ENCODE results near the gene FAM168A.

Gene FAM168A

DNA sequence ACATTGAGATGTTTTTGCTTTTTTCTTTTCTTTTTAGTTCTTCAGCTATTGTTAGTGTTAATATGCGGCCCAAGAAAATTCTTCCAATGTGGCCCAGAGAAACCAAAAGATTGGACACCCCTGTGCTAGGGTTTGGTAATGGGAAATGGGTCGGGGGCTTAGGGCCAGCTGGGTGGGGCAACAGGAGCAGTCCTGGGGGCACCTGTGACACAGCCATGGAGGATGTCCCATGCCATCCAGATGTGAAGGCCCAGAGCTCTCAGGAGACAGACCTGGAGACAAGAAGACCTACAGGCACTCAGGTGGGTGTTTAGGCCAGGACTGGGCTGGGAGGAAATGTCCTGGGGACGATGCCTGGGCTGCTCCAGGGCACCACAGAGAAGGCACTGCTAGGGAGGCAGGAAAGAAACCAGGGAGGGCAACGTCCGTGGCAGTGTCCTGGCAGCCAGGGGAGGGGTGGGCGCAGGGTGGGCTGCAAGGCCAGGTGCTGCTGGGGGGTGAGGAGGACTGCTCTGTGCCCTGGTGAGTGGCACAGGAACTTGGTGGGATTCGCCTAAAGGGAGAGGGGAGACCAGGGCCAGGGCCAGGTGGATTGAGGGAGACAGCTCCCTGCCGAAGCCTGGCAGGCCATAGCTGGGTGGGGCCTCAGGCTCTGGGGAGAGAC lies 200.3 kb downstream of the FAM168A start:
- no peak for DNase-seq

DNA sequence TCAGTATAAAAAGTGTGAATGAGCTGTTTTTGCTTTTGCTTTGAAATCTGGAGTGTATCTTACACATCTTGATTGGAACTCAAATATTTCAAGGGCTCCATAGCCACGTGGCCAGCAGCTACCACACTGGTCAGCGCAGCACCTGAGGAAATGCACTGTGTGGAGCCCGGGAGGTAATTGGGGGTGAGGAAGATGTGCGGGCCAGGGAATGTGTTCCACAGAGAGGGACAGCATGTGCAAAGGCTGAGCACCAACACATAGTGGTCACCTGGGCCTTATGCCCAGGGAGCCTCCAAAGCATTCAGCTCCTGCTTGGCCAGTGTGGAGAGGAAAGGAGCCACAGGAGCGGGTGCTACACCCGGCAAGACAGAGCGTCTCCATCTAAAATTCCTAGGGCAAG lies 200.9 kb downstream of the FAM168A start:
- no peak for DNase-seq

DNA sequence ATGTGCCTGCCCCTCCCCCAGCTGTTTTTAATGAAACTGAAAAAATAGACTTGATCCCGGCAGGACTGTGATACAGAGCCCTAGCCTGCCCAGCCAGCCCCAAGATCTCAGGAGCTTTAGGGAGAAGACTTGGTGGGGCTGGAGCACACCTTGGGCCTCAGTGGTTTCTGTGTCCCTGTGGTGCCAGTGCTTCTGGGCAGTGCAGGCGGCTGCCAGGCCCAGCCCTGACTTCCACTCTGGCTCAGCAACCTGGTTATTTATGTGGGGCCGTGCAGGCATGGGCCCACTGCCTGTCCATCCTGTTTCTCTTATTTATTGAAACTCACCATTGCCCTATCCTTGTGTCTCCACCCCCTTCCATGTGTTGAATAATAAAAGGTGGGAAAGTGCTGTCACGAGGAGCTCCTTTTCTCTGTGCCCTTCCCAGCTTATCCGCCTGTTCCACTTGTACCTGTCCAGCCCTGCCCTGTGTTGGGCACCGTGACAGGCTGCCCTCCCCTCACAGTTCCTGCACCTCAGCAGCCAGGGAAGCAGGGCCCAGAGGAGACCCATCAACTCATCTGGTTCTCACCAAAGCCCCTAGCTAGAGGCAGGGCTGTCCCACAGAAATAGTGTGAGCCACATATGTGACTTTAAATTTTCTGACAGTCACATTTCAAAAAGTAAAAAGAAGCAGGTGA lies 201.5 kb downstream of the FAM168A start:
- DNase-seq: no peak

DNA sequence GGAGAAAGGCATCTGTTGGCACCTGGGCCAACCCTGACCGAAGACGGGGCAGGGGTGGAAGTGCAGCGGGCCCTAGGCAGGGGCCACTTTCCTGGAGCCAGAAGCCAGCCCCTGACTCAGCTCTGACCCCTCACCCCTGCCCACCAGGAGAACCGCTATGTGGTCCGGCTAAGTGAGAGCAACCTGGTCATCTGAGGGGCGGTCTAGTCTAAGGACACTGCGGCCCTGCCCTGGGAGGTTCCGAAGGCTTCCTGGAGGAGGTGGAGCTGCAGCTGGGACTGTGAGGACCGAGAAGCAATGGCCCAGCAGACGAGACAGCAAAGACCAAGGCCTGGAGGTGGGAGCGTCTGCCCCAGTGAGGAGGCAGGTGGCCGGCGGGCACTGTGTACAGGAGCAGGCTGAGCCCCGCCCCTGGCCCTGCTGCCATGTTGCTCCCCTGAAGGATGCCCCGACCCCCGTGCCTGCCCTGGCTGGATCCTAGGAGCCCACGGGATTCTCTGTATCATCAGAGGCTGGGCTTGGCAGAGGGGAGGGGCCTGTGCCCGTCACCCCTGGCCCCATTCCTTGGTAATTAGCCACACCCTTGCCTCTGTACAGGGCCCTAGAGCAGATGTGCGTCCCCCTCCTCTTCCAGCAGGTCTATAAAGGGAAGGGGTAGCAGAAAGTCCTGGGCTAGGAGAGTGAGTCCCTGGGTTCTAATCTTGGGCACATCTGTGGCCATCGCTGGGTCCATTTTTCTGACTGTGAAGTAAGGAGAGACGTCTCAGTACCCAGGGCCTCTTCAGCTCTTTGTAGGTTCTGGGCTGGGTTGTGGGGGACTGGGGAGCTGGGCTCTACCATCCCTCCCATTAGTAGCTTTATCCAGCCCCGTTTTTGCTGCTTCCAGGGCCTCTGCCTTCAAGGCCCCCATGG lies 202.4 kb downstream of the FAM168A start:
- DNase-seq: no peak

DNA sequence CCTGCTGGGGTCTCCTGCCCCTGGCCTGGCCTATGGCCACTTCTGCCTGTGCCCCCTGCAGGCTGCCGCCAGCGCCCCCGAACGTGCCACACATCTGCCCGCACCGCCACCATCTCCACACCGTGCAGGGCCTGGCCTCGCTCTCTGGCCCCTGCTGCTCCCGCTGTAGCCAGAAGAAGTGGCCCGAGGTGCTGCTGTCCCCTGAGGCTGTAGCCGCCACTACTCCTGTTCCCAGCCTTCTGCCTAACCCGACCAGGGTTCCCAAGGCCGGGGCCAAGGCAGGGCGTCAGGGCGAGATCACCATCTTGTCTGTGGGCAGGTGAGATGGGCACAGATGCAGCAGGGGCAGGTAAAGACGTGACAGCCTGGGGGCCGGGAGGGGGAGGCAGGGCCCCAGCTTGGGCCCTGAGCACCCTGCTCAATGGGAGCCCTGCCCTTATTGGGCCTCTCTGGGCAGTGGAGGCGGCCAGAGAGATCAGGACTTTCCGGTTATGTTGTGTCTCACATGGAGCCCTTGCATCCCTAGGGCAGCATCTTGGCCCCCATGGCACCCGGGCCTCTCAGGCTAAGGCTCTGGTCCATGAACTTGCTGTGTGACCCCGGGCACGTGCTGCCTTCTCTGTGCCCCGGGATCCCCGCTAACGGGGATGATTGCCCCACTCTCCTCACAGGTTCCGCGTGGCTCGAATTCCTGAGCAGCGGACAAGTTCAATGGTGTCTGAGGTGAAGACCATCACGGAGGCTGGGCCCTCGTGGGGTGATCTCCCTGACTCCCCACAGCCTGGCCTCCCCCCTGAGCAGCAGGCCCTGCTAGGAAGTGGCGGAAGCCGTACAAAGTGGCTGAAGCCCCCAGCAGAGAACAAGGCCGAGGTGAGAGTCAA lies 203.3 kb downstream of the FAM168A start:
- DNase-seq: no peak

DNA sequence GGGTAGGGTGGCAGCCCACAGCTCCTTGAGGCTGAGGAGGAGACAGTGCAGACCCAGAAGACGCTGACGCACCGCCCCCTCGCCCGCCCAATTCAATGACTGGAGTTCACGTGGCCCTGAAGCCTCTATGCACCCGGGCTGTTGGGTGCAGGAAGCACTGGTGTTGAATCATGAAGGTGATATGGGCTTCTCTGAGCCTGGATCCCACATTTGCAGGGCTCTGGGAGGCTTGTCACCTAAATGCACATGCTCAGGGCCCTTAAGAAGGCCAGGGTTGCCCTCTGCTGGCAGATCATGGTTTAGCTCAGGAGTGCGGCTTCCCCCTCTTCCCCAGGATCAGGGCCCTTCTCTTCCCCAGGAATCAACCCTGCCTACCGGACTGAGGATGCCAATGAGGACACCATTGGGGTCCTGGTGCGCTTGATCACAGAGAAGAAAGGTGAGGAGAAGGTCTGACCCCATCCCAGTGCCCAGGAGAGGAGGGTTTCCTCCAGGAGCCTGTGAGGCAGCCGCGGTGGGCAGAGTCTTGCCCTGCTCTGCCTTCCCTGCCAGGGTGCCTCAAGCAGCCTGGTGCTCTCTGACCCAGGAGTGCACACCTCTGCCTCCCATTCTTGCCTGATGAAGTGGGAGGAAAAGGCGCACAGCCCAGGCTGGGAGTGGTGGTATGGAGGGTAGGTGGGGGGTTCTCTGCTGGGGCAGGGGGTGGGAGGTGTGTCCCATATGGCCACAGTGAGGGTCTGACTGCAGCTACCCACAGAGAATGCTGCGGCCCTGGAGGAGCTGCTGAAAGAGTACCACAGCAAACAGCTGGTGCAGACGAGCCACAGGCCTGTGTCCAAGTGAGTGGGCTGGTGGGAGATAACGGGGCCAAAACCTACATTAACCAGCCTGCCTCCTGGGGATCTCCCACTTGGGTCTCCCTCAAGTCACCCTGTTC lies 204.2 kb downstream of the FAM168A start:
- peak; percentile 67 for DNase-seq

DNA sequence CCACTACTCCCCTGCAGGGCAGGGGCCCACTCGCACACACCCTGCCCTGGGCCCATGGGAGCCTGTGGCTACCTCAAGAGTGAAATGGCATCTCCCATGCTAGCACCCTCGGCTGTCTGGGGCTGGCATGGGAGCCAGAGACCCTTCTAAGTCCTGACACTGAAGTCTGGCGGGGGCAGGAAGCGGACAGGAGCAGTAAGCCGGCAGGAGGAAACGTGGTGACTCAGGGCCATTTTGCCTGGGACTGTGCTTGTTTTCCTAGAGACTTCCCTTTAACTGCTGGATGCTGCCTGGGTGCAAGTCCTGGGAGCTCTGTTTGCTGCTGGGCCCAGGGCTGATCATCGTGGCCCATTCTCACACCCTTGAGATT lies 204.9 kb downstream of the FAM168A start:
- no peak for DNase-seq

DNA sequence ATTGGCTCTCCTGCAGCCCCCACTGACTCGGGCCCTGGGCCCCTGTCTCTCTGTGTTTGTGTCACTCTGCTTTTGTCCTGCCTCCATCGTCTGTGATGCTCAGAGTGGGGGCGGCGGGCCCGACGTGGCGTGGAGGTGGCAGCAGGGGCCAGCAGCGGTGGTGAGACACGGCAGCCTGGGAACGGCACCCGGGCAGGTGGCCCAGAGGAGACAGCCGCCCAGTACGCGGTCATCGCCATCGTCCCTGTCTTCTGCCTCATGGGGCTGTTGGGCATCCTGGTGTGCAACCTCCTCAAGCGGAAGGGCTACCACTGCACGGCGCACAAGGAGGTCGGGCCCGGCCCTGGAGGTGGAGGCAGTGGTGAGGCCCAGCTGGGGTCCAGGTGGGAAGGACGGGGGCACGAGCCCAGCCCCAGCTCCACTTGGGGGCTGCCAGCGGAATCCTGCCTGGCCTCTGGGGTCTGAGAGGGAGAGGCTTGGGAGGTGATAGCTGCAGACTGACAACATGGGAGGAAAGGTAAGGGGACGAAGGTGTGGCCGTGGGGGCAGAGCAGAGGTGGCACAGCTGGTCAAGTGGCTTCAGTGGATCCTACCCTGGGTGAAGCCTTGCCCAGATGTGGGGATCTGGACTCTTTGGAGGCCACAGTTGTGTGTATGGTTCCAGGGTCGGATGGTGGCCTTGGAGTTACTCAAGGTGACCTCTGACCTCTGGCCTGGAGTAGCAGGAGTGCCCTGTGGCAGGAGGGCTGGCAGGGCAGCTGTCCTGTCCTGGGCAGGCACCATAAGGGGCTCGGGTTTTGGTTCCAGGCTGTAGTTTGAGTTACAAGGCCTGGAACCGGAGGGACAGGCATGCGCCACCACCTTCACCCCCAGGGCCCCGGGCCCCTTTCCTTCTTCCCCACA lies 205.6 kb downstream of the FAM168A start:
- DNase-seq: no peak

DNA sequence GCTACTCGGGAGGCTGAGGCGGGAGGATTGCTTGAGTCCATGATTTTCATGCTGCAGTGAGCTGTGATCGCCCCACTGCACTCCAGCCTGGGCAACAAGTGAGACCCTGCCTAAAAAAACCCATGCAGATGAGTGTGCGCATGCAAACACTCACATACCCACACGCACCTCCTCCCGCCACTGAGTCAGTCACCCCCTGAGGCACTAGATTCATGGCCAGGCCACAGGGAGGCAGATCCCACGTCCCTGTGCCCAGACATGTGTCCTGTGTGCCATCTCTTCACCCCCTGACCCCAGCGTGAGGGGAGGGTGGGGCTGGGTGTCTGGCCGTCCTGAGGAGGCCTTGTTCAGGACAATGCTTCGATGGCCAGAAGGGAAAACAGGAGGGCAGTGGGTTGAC lies 206.2 kb downstream of the FAM168A start:
- DNase-seq: no peak

DNA sequence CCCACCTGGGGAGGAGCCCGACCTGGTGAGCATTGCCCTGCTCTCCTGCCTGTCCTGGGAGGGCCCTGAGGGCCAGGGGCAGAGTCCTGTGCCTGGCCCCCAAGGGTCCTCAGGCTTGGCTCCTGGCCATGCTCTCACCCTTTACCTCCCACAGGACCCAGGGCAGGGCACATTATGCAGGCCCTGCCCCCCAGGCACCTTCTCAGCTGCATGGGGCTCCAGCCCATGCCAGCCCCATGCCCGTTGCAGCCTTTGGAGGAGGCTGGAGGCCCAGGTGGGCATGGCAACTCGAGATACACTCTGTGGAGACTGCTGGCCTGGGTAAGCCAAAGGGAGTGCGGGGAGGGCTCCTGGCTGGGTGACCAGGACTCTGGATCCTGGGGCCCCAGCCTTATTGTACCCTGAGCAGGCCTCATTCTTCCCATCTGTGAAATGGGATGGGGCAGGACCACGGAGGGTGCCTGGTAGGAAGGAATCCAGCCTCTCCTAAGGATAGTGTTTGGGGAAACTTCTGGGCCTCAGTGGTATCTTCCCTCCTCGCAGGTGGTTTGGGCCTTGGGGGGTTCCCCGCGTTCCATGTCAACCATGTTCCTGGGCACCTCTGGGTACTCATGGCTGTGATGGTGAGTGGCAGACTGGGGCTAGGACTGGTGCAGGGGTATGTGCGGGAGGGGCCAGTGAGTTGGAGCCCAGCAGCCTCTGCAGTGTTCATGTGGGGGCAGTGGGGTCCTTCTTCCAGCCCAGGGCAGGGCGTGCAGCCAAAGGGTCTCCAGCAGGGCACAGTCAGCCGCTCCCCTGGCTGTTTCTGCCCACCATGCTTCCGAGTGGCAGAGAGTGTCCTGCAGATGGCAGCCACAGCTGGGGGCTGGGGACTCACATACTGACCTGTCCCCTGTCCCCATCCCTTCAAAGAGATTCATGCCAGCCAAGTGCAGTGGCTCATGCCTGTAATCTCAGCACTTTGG lies 207.0 kb downstream of the FAM168A start:
- no peak for DNase-seq

DNA sequence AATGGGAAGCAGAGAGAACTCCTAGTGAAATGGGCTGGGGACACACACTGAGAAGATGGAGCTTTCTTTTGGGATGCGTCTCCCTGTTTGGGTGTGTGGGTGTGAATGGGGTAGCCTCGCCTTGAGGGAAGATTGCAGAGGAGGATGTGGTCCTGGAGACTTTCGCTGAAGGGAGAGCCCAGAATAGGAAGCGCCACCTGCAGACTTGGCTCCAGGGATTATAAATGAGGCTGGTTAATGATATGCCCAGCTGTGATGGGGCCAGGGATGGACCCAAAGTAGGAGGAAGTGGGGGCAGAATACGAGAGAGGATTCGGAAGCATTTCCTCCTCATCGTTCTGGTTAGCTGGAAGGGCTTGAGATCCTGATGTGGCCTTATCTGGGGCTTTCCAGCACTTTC lies 208.0 kb downstream of the FAM168A start:
- no peak for DNase-seq

DNA sequence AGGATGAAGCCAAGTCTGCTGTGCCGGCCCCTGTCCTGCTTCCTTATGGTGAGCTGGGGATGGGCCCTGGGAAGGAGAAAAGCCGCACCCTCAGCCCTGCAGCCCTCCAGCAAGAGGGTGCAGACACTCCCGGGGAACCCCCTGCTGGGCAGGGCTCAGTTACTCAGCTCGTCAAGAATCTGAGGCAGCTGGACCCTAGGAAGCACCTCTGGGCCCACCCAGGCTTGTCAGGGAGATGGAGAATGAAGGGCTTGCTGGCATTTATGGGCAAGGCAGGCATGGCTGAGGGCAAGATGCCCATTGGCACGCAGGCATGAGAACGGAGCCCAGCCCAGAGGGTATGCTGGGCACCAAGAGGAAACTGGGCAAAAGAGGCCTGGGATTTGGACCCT lies 208.8 kb downstream of the FAM168A start:
- DNase-seq: no peak

DNA sequence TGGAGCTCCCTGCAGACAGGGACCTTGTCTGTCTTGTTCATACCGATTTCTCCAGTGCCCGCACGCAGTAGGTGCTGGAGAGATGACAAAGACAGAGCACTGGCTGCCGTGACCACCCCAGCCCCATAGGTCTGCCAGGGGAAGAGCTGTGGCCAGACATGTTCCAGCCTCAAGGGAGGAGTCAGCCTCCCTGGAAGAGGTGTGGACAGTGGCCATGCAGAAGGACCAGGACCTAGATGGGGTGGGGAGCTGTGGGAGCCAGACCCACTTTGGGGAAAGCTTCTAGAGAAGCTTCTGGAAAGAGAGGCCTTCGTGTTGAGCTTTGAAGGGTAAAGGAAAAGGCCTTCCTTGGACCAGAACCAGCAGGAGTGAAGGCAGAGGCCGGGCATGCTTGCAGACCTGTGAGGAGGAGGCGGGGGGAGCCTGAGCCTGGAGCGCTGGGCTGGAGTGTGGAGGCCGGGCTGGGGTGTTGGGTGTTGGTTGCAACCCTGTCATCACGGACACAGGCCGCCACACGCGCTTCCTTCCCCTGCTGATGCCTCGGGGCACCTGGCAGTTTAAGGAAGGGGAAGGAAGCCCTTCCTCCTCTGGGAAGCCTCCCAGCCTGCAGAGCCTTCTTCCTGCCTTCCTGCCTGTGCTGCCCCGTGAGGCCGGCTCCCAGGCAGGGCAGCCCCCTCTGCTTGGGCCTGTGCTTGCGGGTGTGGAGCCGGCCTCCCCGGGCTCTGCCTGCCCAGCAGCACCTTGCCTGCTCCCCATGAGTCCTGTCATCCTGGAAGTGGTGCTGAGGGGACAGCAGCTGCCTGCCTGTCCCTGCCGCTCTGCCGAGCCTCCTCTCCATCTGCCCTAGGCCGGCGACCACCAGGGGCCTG lies 209.4 kb downstream of the FAM168A start:
- DNase-seq: no peak

DNA sequence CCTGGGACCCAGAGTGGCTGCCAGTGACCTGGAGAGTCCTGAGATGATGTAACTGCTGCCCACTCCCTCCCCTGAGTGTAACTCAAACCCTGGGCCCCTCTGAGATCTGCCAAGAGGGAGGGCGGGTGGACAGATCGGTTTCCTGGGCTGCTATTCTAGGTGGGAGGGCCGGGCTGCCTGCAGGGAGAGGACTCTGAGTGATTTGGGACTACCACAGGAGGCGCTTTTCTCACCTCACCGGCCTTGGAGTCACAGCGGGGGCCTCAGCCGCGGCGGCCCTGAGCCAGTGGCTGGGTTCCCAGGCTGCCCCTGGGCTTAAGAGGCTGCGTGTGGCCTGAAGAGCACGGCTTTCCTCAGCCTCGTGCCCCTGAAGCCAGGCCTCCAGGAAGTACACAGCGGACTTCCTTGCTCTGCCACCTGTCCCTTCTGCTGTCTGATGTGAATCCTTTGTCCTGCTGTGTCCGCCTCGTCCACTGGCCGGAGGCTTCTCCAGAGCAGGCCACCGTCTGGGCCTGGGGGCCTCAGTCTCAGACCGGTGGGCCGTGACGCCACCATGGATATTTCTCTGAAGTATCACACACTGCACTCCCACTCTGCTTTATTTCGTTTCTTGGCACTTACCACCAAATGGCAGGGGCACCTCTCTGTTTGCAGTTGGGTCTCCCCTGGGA lies 210.2 kb downstream of the FAM168A start:
- DNase-seq: no peak

DNA sequence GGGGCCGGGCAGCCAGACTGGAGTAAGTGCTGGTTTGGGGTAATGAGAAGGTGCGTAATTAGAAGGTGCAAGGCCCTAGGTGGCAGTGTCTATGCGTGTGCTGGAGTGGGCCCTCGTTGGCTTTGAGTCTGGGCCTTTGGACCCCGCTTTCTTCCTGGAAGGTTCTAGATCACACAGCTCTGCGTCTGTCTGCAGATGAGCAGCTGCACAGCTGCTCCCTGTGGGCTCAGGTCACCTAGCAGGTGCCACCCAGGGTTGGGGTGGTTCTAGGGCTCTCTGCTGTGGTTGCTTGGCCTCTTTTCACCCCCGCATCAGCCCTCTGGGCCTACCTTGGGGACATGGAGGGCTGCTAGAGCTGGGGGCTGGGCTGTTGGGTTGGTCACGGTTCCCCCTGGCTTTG lies 211.4 kb downstream of the FAM168A start:
- no peak for DNase-seq

DNA sequence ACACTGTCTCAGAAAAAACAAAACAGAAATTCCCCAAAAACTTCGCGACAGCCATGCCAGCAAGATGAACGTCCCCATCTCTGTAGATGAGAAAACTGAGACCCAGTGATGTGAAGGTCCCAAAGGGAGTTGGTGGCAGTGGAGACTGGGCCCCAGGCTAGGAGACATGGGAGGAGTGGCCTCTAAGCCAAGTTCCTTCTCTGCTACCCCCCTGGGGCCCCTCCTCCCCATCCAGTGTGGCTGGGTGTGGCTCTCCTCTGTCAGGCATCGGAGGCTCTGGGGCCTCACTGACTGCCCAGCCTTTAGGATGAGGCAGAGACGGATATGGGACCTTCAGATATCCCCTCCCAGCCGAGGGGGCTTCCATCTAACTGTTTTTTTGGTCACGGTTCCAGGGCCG lies 211.9 kb downstream of the FAM168A start:
- no peak for DNase-seq

DNA sequence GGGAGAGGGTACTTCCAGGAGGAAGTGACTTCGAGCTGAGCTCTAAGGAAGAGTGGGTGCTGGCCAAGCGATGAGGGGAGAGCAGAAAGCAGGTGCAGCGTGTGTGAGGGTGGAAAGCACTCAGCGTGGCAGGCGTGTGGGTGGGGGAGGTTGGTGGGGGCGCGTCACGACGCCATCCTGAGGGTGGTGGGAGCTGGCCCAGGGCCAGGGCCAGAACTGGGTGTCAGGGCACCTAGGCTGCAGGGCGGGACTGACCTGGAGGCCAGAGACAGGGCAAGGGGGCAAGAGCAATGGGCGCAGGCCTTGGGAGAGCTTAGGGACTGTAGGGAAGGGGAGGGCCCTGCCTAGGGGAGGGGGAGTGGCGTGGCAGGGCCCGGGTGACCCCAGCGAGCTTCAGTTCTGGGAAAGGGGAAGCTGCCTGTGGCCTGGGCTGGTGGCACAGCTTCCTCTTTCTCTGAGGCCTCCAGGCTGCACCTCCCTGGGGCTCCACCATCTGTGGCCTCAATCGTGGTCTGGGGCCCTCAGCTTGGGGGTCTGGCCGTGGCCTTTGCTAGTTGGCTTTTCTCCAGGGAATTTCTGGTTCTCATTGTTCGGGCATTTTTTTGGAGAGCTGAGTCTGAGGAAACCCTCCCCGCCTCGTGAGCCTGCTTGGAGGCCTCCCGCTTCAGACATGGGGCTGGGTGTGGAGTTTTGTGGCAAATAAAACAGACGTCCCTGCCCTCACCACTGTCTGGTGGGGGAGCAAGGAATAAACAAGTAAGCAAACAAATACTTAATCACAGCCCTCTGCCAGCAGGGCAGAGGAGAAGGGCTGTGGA lies 212.8 kb downstream of the FAM168A start:
- no peak for DNase-seq
